Stimulated activated naive B cell treated with anti-CD40 and anti-IgM and Interleukin-4, amounts not matched to agents 10 μg/mL and 1 μg/mL and 100 μg/mL, for 72 hours (primary cell): Measurements from ENCODE around the gene CNOT2.

Source experiments
- ATAC-seq, 2 donors: fragments of 150-1000 bp; cut with Tn5 transposase; replicated peaks; 2 replicates each; pipeline ENCODE4 v1.10.0; 2021; ENCODE audit warnings: moderate library complexity in 1 of 2
- DNase-seq: peaks from one replicate; pipeline ENCODE4 v3.0.0; 2021
- H3K27ac Mint-ChIP-seq: one replicate; pipeline ENCODE4 v1.8.0; 2022; ENCODE audit warnings: mild to moderate bottlenecking, mixed read lengths
- H3K27me3 Mint-ChIP-seq, 2 donors: one replicate each; pipeline ENCODE4 v1.8.0; 2022; ENCODE audit warnings: mixed read lengths in 2 of 2
- H3K36me3 Mint-ChIP-seq, 2 donors: one replicate each; pipeline ENCODE4 v1.8.0; 2022; ENCODE audit warnings: mixed read lengths in 2 of 2, mild to moderate bottlenecking in 1 of 2
- H3K4me1 Mint-ChIP-seq, 2 donors: one replicate each; pipeline ENCODE4 v1.8.0; 2022; ENCODE audit warnings: mixed read lengths in 2 of 2, mild to moderate bottlenecking in 1 of 2
- H3K4me3 Mint-ChIP-seq, 2 donors: one replicate each; pipeline ENCODE4 v1.8.0; 2022; ENCODE audit warnings: mild to moderate bottlenecking in 2 of 2, mixed read lengths in 2 of 2, moderate library complexity in 1 of 2
- H3K9me3 Mint-ChIP-seq, 2 donors: one replicate each; pipeline ENCODE4 v1.8.0; 2022; ENCODE audit warnings: mixed read lengths in 2 of 2, mild to moderate bottlenecking in 1 of 2

Gene CNOT2

DNA sequence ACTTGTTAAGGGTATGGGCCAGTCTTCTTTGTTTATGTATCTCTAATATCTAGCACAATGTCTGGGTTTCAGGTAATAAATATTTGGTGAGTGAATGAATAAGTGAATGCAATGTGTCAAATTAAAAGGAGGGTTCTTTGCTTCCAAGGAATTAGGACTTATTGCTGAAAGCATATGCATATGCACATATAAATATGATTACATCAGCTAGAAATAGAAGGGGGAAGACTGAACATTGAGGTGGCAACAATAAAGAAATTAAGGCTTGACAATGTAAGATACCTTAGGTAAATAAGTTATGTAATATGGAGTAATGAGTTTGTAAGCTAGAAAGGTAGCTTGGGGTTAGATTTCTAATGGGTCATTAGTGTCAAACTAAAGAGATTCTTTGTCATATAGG lies 160.6 kb downstream of the CNOT2 start:
- Mint-ChIP-seq H3K9me3 (no peaks in the 10 kb centered on the region), H3K4me3 (no peak overlapping the region), H3K27ac (no peak overlapping the region), H3K36me3 (peaks cover 0 to 4% of the 10 kb centered on the region in 2 donors), H3K4me1 (no peaks in the 10 kb centered on the region), H3K27me3 (no peaks in the 10 kb centered on the region)
- DNase-seq (no peak), ATAC-seq (no peak)
